Nephron (organoid): ENCODE data around the gene IFT43.

Experiments
- H3K27ac Mint-ChIP-seq, 3 experiments: 2 replicates each; pipeline ENCODE4 v1.8.0; 2020; ENCODE audit warnings: mixed read lengths in 3 of 3, mild to moderate bottlenecking in 2 of 3, moderate library complexity in 1 of 3
- H3K27me3 Mint-ChIP-seq: 2 replicates; pipeline ENCODE4 v1.8.0; 2021; ENCODE audit warnings: low read depth, mild to moderate bottlenecking, moderate library complexity, mixed read lengths
- H3K36me3 Mint-ChIP-seq: 2 replicates; pipeline ENCODE4 v1.8.0; 2020; ENCODE audit warnings: low read depth, mixed read lengths
- H3K4me1 Mint-ChIP-seq: 2 replicates; pipeline ENCODE4 v1.8.0; 2020; ENCODE audit warnings: mixed read lengths
- H3K4me3 Mint-ChIP-seq, 3 experiments: 2 replicates each; pipeline ENCODE4 v1.8.0; 2020; ENCODE audit warnings: mild to moderate bottlenecking in 3 of 3, mixed read lengths in 3 of 3, moderate library complexity in 2 of 3
- H3K9me3 Mint-ChIP-seq: 2 replicates; pipeline ENCODE4 v1.8.0; 2020; ENCODE audit warnings: mixed read lengths
- TF ChIP-seq, protein P1 (sequence below), 3 experiments: fragments of 200-600 bp; sonication (generic); IDR thresholded peaks; one replicate each; pipeline ENCODE4 v1.5.0; 2021; ENCODE audit warnings: antibody characterized with exemption in 3 of 3; ENCODE audit not compliant: unreplicated experiment in 3 of 3

The IFT43 gene

DNA sequence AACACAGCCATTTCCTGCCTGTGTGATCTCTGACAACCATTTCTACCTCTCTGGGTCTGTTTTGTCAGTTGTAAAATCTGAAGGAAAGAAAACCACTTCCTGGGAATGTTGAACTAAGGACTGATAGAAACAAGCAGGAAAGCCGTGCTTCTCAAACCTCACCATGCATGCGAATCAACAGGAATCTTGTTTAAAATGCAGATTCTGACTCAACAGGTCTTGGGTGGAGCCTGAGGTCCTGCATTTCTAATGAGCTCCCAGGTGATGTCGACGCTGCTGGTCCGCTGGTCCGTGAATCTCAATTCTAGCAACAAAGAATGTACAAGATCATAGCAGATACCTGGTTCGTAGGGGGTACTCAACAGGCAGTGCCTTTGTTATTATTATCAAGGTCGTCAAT is 128.1 kb downstream of the IFT43 start:
- Mint-ChIP-seq H3K9me3 (no peaks in the 10 kb centered on the region), H3K27me3 (peaks cover 54% of the 10 kb centered on the region), H3K27ac (no peak overlapping the region), H3K4me1 (peaks cover 6% of the 10 kb centered on the region), H3K4me3 (no peak overlapping the region), H3K36me3 (no peaks in the 10 kb centered on the region)
- TF ChIP-seq, protein P1, sequence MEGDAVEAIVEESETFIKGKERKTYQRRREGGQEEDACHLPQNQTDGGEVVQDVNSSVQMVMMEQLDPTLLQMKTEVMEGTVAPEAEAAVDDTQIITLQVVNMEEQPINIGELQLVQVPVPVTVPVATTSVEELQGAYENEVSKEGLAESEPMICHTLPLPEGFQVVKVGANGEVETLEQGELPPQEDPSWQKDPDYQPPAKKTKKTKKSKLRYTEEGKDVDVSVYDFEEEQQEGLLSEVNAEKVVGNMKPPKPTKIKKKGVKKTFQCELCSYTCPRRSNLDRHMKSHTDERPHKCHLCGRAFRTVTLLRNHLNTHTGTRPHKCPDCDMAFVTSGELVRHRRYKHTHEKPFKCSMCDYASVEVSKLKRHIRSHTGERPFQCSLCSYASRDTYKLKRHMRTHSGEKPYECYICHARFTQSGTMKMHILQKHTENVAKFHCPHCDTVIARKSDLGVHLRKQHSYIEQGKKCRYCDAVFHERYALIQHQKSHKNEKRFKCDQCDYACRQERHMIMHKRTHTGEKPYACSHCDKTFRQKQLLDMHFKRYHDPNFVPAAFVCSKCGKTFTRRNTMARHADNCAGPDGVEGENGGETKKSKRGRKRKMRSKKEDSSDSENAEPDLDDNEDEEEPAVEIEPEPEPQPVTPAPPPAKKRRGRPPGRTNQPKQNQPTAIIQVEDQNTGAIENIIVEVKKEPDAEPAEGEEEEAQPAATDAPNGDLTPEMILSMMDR (IDR thresholded peaks at IDR 0.05; ENCODE audit: unreplicated experiment in 3 of 3) = no peak

DNA sequence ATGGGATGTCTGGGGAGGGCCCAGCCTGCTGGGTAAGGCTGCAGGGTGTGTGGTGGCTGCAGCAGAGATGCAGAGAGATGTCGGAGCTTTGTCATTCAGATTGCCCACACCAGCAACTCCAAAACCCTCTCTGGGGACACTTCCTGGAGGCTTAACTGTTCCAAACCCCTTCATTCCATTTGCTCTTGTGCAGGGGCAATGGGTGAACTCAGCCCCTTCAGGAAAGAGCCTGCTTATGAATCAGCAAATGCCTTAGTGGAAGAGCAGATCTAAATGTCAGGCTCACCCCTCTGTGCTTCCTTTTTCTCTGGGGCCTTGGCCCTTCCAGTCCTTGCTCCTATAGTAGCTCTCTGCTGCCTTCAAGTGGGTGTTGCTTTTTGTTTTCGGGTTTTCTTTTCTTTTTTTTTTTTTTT is 129.5 kb downstream of the IFT43 start:
- Mint-ChIP-seq H3K36me3 (no peaks in the 10 kb centered on the region), H3K27ac (no peak overlapping the region), H3K9me3 (no peaks in the 10 kb centered on the region), H3K4me1 (peaks cover 6% of the 10 kb centered on the region), H3K27me3 (peaks cover 44% of the 10 kb centered on the region), H3K4me3 (no peak overlapping the region)
- TF ChIP-seq, protein P1 (IDR thresholded peaks at IDR 0.05; ENCODE audit: unreplicated experiment in 3 of 3) = no peak

DNA sequence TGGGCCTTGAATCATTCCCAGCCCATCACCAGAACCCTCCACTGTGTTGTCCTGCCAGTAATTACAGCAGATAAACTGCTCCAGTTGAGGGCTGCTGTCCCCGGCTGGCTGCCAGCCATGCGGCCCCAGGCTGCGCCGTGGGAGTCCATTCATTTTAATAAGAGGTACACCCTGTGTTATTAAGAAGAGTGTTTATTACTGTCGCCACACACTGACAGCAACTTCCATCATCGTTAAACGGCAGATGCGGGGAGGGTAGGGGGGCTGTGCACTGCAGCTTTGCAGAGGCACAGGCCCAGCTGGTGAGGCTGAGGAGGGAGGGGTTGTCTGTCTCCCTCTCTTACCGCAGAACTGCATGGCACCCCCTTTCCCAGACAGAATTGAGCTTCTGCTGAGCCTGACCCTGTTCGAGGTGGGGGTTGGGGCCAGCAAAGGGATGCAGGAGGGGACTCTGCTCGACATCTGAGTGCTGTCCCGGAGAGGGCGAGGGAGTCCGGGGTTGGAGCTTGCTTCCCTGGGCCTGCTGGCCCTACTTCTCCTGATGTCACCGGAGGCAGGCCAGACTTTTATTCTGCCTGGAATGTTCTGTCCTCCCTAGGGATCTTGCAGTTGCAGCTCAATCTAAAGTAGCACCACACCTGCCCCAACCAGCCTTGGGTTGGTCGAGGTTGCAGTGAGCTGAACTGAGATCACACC is 132.4 kb downstream of the IFT43 start:
- no peaks in the 10 kb centered on the region for H3K36me3 Mint-ChIP-seq
- peaks cover 39% of the 10 kb centered on the region for H3K27me3 Mint-ChIP-seq
- H3K4me3 Mint-ChIP-seq = no peak overlapping the region
- H3K9me3 Mint-ChIP-seq = no peaks in the 10 kb centered on the region
- TF ChIP-seq, protein P1 (IDR thresholded peaks at IDR 0.05; ENCODE audit: unreplicated experiment in 3 of 3) = no peak
- H3K4me1 Mint-ChIP-seq = peaks cover 6% of the 10 kb centered on the region
- no peak overlapping the region for H3K27ac Mint-ChIP-seq

DNA sequence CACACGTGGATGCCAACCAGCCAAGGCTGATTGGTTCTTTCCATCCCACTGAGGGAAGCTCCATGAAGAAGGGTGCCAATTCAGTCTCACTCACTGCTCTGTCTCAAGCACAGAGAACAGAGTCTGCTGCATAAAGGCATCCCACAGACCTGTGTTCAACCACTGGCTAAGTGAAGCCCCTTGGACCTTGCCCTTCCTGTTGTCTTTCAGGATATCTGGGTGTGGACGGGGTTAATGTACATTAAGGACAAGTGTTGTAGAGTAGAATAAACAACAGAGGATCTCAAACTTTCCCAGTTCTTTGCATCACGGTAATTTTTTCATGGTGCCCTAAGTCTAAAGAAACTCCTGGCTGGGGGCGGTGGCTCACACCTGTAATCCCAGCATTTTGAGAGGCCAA is 133.0 kb downstream of the IFT43 start:
- no peak overlapping the region for H3K27ac Mint-ChIP-seq
- no peaks in the 10 kb centered on the region for H3K9me3 Mint-ChIP-seq
- H3K27me3 Mint-ChIP-seq = peaks cover 34% of the 10 kb centered on the region

DNA sequence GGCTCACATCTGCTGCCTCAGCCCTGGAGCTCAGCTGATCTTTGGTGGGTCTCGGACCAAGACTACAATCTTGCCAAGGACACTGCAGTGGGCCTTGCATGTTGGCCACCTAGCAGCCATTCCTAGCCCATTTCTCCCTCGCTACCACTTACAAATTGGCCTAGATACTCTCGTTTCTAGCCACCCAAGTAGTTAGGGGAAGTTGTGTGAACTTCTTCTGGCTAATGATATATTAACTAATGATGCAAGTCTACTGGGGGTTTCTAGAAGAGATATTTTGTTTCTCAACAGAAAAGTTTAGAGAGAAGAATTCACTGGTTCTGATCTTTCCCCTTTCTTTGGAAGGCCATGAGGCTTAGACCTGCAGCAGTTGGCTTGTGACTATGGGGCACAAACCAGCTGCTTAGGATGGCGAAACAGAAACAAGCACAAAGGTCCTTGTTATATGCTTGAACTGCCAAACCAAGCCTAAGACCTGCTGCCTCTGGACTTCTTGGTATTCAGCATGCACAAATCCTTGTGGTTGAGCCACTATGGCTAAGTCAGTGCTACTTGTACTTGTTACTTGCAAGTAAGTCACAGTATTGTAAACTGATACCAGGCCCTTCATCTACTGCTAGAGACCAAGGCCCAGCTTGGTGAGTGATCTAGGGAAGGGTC is 135.7 kb downstream of the IFT43 start:
- Mint-ChIP-seq H3K9me3 (no peaks in the 10 kb centered on the region), H3K27me3 (peaks cover 30% of the 10 kb centered on the region), H3K36me3 (no peaks in the 10 kb centered on the region), H3K4me3 (no peak overlapping the region), H3K27ac (no peak overlapping the region), H3K4me1 (no peaks in the 10 kb centered on the region)
- TF ChIP-seq, protein P1 (IDR thresholded peaks at IDR 0.05; ENCODE audit: unreplicated experiment in 3 of 3) = no peak

More for the DNA sequence above, 133.0 kb downstream of the IFT43 start:
- TF ChIP-seq, protein P1 (IDR thresholded peaks at IDR 0.05; ENCODE audit: unreplicated experiment in 3 of 3) = no peak
- Mint-ChIP-seq H3K4me1 (peaks cover 5% of the 10 kb centered on the region), H3K36me3 (no peaks in the 10 kb centered on the region), H3K4me3 (no peak overlapping the region)
